GM21526 (cell line): ENCODE measurements around the gene RAMP1.
"Not testable (repeated sequence)": the region's sequence is repeated elsewhere in the genome, so short reads cannot be mapped to it uniquely, and the experiment has no call there.

Experiments used
- ATAC-seq: cut with Tn5 transposase; IDR thresholded peaks from one replicate; pipeline ENCODE4 v1.9.1; 2021; ENCODE audit warnings: moderate library complexity; ENCODE audit not compliant: unreplicated experiment, low FRiP score

RAMP1 gene

GRCh38 chr2:237940828-237941227 is 81.4 kb downstream of the RAMP1 start:
- no peak for ATAC-seq

- no peak for ATAC-seq
These were observed 81.8 kb downstream of the RAMP1 start for GRCh38 chr2:237941239-237941638.

DNA sequence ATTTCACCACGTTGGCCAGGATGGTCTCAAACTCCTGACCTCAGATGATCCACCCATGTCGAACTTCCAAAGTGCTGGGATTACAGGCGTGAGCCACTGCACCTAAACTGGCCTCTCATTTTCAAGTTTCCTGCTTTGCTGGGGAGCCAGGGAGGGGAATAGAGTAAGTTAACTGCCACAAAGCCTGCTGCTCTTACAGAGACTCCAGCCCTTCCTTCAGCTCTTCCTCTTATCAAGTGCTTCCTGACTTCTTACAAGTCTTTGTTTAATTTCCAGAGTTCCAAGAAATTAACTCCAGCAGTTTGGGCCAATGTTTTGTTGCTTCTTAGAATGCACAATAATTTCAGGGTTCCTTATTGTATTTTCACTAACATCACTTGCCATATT is 83.1 kb downstream of the RAMP1 start:
- ATAC-seq, result no peak

DNA sequence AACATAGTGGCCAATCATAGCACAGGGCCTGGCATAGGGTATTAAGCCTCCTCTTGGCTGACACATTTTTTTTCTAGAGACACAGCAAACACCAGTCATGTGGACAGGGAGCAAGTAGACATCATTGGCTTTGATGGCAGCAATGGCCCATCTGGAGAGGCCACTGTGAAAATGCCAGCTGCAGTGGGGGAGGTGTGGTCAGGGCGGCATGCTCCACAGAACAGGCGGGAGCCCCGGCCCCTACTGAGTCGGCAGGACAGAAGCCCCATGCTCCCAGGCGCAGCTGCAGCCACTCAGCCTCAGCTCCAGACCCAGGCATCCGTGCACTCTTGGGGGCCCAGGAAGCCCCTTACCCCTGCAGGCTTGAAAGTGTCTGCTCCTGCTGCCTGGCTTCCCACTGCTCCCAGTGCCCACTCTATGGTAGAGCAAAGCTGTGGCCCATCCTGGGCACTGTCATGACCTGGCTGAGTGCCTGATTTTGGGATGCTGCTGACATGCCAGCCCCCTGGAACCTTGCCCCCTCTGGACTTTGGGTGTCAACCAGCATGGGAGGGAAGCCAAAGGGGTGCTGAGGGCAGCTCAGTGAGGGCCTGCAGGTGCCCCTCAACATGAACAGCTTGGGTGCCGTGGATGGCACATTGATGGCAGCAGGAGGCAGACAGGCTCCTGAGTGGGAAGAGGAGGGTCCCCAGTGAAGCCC is 84.1 kb downstream of the RAMP1 start:
- no peak for ATAC-seq

DNA sequence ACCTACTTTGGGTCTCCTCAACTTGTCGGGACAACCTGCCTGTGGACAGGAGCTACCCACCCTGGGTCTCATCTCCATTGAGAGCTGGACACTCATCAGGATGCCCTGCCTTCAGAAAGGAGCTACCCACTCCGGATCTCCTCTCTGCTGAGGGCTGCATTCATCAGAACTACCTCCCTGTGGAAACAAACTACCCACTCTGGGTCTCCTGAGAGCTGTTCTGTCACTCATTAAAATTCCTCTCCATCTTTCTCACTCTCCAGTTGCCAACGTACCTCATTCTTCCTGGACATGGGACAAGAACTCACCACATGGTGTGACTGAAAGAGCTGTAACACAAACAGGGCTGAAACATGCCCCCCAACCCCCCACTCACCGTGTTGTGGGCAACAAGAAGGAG is 84.9 kb downstream of the RAMP1 start:
- ATAC-seq, result no peak

- ATAC-seq, result no peak
These were observed 87.0 kb downstream of the RAMP1 start for GRCh38 chr2:237946423-237946822.

DNA sequence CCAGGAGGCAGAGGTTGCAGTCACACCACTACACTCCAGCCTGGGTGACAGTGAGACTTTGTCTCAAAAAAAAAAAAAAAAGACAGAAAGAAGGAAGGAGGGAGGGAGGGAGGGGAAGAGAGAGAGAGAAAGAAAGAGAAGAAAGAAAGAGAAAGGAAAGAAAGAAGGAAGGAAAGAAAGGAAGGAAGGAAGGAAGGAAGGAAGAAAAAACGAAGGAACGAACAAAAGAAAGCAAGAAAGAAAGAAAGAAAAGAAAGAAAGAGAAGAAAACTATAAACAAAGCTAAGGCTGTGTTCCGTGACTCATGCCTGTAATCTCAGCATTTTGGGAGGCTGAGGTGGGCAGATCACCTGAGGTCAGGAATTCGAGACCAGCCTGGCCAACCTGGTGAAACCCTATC is 91.9 kb downstream of the RAMP1 start:
- not testable (repeated sequence) for ATAC-seq

DNA sequence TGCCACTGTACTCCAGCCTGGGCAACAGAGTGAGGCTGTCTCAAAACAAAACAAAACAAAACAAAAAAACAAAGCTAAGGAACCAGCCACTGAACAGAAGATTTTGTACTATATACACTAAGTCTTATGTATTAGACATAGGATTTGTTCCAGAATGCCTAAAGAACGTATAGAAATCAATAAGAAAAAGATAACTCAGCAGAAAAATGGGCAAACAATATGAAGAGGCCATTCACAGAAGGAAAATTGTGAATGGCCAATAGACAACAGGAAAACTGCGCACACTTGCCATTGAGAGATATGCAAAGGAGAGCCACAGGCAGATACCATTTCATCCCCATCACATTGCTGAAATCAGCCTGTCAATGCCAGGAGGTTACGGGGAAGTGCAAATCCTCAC is 92.5 kb downstream of the RAMP1 start:
- ATAC-seq, result no peak

- no peak for ATAC-seq
These were observed 93.4 kb downstream of the RAMP1 start for GRCh38 chr2:237952851-237953250.

- no peak for ATAC-seq
These were observed 96.4 kb downstream of the RAMP1 start for GRCh38 chr2:237955640-237956401.

DNA sequence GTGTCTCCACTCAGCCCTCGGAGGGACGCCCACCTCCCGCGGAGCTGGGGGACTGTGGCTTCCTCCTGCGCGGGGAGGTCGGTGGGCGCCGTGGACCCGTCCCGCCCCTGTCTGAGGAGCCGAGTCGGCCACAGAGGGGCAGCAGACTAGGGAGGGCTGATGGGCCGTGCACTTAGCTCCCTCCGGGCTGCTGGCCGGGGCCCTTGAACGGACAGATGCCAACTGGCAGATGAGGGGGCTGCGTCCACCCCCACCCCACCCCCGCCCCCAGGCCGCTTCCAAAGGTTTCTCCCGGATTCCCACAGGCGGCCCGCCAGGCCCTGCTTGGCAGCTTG is 96.9 kb downstream of the RAMP1 start:
- no peak for ATAC-seq

- no peak for ATAC-seq
These were observed 102.2 kb downstream of the RAMP1 start for GRCh38 chr2:237961637-237962036.
